Measurements from ENCODE around the gene CLPTM1L. TPM values are rescaled to one million over a fixed set of nuclear protein-coding genes. Genes with fewer than 3 reads are reported as not detected.
"Not testable (repeated sequence)": the region's sequence is repeated elsewhere in the genome, so short reads cannot be mapped to it uniquely, and the experiment has no call there.

CLPTM1L gene
- total RNA-seq, 4 donors from 2014 or later = 68.8 to 102 (median 84.4) TPM

- Histone ChIP-seq H3K36me3 (no peaks in the 10 kb centered on the region), H3K4me1 (no peaks in the 10 kb centered on the region), H3K4me3 (no peak overlapping the region), H3K27me3 (no peaks in the 10 kb centered on the region), H3K9me3 (peaks cover 0 to 36% (median 0%) of the 10 kb centered on the region in 4 donors), H3K27ac (no peak overlapping the region)
- TF ChIP-seq EP300 (IDR thresholded peaks at IDR 0.05) (no peak), POLR2A (IDR thresholded peaks at IDR 0.05) (no peak)
- TF ChIP-seq, protein P1, sequence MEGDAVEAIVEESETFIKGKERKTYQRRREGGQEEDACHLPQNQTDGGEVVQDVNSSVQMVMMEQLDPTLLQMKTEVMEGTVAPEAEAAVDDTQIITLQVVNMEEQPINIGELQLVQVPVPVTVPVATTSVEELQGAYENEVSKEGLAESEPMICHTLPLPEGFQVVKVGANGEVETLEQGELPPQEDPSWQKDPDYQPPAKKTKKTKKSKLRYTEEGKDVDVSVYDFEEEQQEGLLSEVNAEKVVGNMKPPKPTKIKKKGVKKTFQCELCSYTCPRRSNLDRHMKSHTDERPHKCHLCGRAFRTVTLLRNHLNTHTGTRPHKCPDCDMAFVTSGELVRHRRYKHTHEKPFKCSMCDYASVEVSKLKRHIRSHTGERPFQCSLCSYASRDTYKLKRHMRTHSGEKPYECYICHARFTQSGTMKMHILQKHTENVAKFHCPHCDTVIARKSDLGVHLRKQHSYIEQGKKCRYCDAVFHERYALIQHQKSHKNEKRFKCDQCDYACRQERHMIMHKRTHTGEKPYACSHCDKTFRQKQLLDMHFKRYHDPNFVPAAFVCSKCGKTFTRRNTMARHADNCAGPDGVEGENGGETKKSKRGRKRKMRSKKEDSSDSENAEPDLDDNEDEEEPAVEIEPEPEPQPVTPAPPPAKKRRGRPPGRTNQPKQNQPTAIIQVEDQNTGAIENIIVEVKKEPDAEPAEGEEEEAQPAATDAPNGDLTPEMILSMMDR (IDR thresholded peaks at IDR 0.05) = no peak
- DNase-seq (ENCODE audit: low spot score in 2 of 2) = no peak
- WGBS, 2 donors = 91 to 96% methylated on average over 19 to 38 of the region's 42 CpGs
Observed at GRCh38 chr5:1278656-1279442, 66.0 kb downstream of the CLPTM1L start.

DNA sequence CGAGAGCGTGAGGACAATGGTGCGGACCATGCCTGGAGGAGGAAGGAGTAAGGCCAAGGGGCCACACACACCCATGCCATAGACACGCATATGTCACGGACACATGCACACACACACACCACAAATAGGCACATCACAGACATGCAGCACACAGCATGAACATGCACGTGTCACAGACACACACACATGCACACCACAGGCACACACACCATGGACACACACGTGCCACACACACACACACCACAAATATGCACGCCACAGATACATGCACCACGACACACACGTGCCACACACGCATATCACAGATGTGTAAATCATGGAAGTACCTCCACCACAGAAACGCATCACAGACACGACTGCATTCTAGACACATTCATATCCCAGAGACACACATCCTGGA is 66.7 kb downstream of the CLPTM1L start:
- no peaks in the 10 kb centered on the region for H3K27me3 ChIP-seq
- no peak for DNase-seq (ENCODE audit: low spot score in 2 of 2)
- no peak overlapping the region for H3K27ac ChIP-seq
- TF ChIP-seq, protein P1 (IDR thresholded peaks at IDR 0.05) = no peak
- TF ChIP-seq EP300 (IDR thresholded peaks at IDR 0.05) (no peak), POLR2A (IDR thresholded peaks at IDR 0.05) (no peak)
- H3K4me3 ChIP-seq = no peak overlapping the region
- no peaks in the 10 kb centered on the region for H3K4me1 ChIP-seq
- H3K9me3 ChIP-seq = peaks cover 0 to 36% (median 0%) of the 10 kb centered on the region in 4 donors
- WGBS, 2 donors = 95 to 97% methylated on average over 12 of the region's 13 CpGs
- no peaks in the 10 kb centered on the region for H3K36me3 ChIP-seq

DNA sequence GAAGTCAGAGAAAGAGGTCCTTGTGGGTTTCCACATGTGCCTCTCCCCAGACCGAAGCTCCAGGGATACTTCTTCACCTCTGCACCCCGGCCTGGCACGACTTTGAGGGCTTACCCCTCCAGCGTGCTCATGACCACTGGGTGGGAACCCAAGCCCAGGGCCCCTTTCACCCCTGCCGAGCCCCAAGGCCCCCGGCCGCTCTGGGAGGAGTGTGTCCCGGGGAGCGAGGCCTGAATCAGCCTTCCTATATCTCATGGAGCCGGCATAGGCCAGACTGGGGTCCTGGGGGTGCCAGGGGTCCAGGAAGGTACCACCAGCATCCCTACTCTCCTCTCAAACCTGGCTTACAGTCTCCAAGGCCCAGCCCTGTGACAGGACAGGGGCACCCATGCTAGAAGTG is 67.1 kb downstream of the CLPTM1L start:
- H3K9me3 ChIP-seq = peaks cover 0 to 36% (median 0%) of the 10 kb centered on the region in 4 donors
- no peak for DNase-seq (ENCODE audit: low spot score in 2 of 2)
- no peak for TF ChIP-seq POLR2A (IDR thresholded peaks at IDR 0.05)
- TF ChIP-seq, protein P1 (IDR thresholded peaks at IDR 0.05) = no peak
- TF ChIP-seq EP300 (IDR thresholded peaks at IDR 0.05) = no peak
- no peaks in the 10 kb centered on the region for H3K4me1 ChIP-seq
- no peak overlapping the region for H3K27ac ChIP-seq
- H3K27me3 ChIP-seq = no peaks in the 10 kb centered on the region
- no peak overlapping the region for H3K4me3 ChIP-seq
- WGBS, 2 donors = 89% methylated on average over 10 of the region's 10 CpGs
- no peaks in the 10 kb centered on the region for H3K36me3 ChIP-seq

GRCh38 chr5:1277331-1277730 is 67.6 kb downstream of the CLPTM1L start:
- Histone ChIP-seq H3K9me3 (peaks cover 0 to 36% (median 0%) of the 10 kb centered on the region in 4 donors), H3K4me3 (no peak overlapping the region), H3K36me3 (no peaks in the 10 kb centered on the region), H3K27me3 (no peaks in the 10 kb centered on the region), H3K27ac (no peak overlapping the region), H3K4me1 (no peaks in the 10 kb centered on the region)
- WGBS, 2 donors = 80 to 84% methylated on average over 19 to 21 of the region's 21 CpGs
- no peak for DNase-seq (ENCODE audit: low spot score in 2 of 2)
- no peak for TF ChIP-seq EP300 (IDR thresholded peaks at IDR 0.05)
- TF ChIP-seq POLR2A (IDR thresholded peaks at IDR 0.05) = no peak
- TF ChIP-seq, protein P1 (IDR thresholded peaks at IDR 0.05) = no peak

GRCh38 chr5:1276930-1277329 is 68.0 kb downstream of the CLPTM1L start:
- H3K27ac ChIP-seq = no peak overlapping the region
- no peaks in the 10 kb centered on the region for H3K27me3 ChIP-seq
- H3K36me3 ChIP-seq = no peaks in the 10 kb centered on the region
- DNase-seq (ENCODE audit: low spot score in 2 of 2) = no peak
- 77 to 80% methylated on average over 7 to 19 of the region's 20 CpGs for WGBS, 2 donors
- TF ChIP-seq EP300 (IDR thresholded peaks at IDR 0.05) (no peak), POLR2A (IDR thresholded peaks at IDR 0.05) (no peak)
- TF ChIP-seq, protein P1 (IDR thresholded peaks at IDR 0.05) = no peak
- no peak overlapping the region for H3K4me3 ChIP-seq
- H3K4me1 ChIP-seq = no peaks in the 10 kb centered on the region
- H3K9me3 ChIP-seq = peaks cover 0 to 36% (median 0%) of the 10 kb centered on the region in 4 donors

- not testable (repeated sequence) for H3K4me1 ChIP-seq; H3K27me3 ChIP-seq; H3K36me3 ChIP-seq; H3K27ac ChIP-seq; DNase-seq (ENCODE audit: low spot score in 2 of 2); H3K4me3 ChIP-seq
- peaks cover 0 to 38% (median 0%) of the 10 kb centered on the region in 4 donors for H3K9me3 ChIP-seq
- 72 to 75% methylated on average over 10 of the region's 10 CpGs for WGBS, 2 donors
Observed at GRCh38 chr5:1275397-1276391, 69.2 kb downstream of the CLPTM1L start.

All from tibial nerve (tissue), 4 donors.